ENCODE data around the gene PNRC2. TPM values are rescaled to one million over a fixed set of nuclear protein-coding genes. Genes with fewer than 3 reads are reported as not detected.

Gene PNRC2
- total and polyA plus RNA-seq, 12 donors = 57.6 to 187 (median 136) TPM

- no peaks in the 10 kb centered on the region for H3K27me3 ChIP-seq
- intact Hi-C loops (cut with DNase I) = no loop called here
- H3K9me3 ChIP-seq (replicated peaks in 1 of 3) = no peaks in the 10 kb centered on the region
- H3K36me3 ChIP-seq (replicated peaks in 1 of 2) = peaks cover 0 to 51% of the 10 kb centered on the region in 2 donors
- peaks cover 4 to 33% of the 10 kb centered on the region in 2 donors for H3K4me1 ChIP-seq (replicated peaks in 1 of 2)
- TF ChIP-seq POLR2A (IDR thresholded peaks at IDR 0.05) (no peak), CTCF (IDR thresholded peaks at IDR 0.05) (no peak)
- no peak for DNase-seq
- H3K27ac ChIP-seq = peak overlapping the region in 4 of 5 donors; percentile 29 to 76 (median 54)
- H3K4me3 ChIP-seq = no peak overlapping the region
- WGBS, 4 donors = 74 to 77% (median 75%) methylated on average over 5 of the region's 5 CpGs
Observed at GRCh38 chr1:23964790-23965740, 5.4 kb downstream of the PNRC2 start.

GRCh38 chr1:23966973-23967493 lies 7.4 kb downstream of the PNRC2 start:
- Histone ChIP-seq H3K27ac (peak overlapping the region in 1 of 5 donors; percentile 6), H3K9me3 (replicated peaks in 1 of 3) (no peaks in the 10 kb centered on the region), H3K4me1 (replicated peaks in 1 of 2) (peaks cover 0 to 27% of the 10 kb centered on the region in 2 donors), H3K27me3 (no peaks in the 10 kb centered on the region), H3K36me3 (replicated peaks in 1 of 2) (peaks cover 0 to 71% of the 10 kb centered on the region in 2 donors), H3K4me3 (no peak overlapping the region)
- intact Hi-C loops (cut with DNase I) = no loop called here
- DNase-seq = no peak
- TF ChIP-seq POLR2A (IDR thresholded peaks at IDR 0.05) (no peak), CTCF (IDR thresholded peaks at IDR 0.05) (no peak)

GRCh38 chr1:23967871-23968270 lies 8.2 kb downstream of the PNRC2 start:
- TF ChIP-seq CTCF (IDR thresholded peaks at IDR 0.05) (no peak), POLR2A (IDR thresholded peaks at IDR 0.05) (no peak)
- 50 to 92% (median 73%) methylated on average over 2 of the region's 2 CpGs for WGBS, 4 donors
- peaks cover 0 to 75% of the 10 kb centered on the region in 2 donors for H3K36me3 ChIP-seq (replicated peaks in 1 of 2)
- H3K27me3 ChIP-seq = no peaks in the 10 kb centered on the region
- no peaks in the 10 kb centered on the region for H3K9me3 ChIP-seq (replicated peaks in 1 of 3)
- no peak for DNase-seq
- intact Hi-C loops (cut with DNase I) = no loop called here
- H3K4me1 ChIP-seq (replicated peaks in 1 of 2) = peaks cover 0 to 27% of the 10 kb centered on the region in 2 donors
- H3K4me3 ChIP-seq = no peak overlapping the region
- H3K27ac ChIP-seq = no peak overlapping the region

GRCh38 chr1:23977187-23977853 lies 17.7 kb downstream of the PNRC2 start:
- Histone ChIP-seq H3K4me1 (replicated peaks in 1 of 2) (peaks cover 31 to 46% of the 10 kb centered on the region in 2 donors), H3K9me3 (replicated peaks in 1 of 3) (no peaks in the 10 kb centered on the region), H3K36me3 (replicated peaks in 1 of 2) (peaks cover 0 to 14% of the 10 kb centered on the region in 2 donors), H3K27me3 (no peaks in the 10 kb centered on the region), H3K27ac (peak overlapping the region in 4 of 5 donors; percentile 10 to 98 (median 42)), H3K4me3 (peak overlapping the region in 1 of 4 donors; percentile 27)
- no peak for DNase-seq
- 51 to 59% (median 54%) methylated on average over 4 of the region's 4 CpGs for WGBS, 4 donors
- intact Hi-C loops (cut with DNase I) = no loop called here
- TF ChIP-seq POLR2A (IDR thresholded peaks at IDR 0.05) = no peak
- no peak for TF ChIP-seq CTCF (IDR thresholded peaks at IDR 0.05)
